Ammon's horn (tissue), 1 donor: ENCODE data around the gene CSNK1E.

Experiments used
- DNase-seq: peaks from one replicate; pipeline ENCODE4 v3.0.0-alpha.2; 2016; ENCODE audit warnings: low spot score

The CSNK1E gene

DNA sequence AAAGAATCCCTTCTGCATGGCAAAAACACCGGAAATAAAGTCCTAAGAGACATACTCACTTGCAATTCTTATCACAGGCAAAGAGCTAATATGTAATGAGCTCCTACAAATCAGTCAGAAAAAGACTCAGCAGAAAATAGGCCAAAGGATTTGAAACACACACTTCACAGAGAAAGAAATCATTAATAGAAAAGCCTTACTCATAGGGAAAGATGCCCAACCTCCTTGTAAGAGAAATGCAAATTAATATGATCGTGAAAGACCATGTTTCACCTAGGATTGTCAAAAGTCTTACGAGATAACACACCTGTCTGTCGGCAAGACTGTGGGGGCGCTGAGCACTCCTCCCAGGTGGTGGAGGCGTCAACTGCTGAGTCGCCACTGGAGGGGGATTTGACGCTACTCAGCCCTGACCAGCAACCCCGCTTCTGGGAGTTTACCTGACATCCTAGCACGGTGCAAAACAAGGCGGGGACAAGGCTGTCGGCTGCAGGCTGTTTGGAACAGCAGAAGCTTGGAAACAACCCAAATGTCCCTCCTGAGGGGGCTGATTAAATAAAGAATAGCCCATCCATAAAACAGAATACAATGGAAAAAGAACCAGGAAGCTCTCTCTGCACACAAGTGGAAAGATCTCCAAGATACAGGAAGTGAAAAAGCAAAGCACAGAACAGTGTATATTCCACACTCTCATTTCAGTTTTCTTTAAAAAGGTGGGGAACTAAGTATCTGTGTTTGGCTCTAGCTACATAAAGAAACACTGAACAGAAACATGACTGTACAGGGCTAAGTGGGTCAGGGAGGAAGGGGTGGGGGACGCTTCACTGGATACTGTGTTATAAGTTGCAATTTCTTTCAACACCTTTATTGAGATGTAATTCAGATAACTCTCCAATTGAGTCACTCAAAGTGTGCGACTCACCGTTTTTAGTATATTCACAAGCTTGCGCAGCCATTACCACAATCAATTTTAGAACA, 11.5 kb downstream of the CSNK1E start:
- DNase-seq, result no peak

DNA sequence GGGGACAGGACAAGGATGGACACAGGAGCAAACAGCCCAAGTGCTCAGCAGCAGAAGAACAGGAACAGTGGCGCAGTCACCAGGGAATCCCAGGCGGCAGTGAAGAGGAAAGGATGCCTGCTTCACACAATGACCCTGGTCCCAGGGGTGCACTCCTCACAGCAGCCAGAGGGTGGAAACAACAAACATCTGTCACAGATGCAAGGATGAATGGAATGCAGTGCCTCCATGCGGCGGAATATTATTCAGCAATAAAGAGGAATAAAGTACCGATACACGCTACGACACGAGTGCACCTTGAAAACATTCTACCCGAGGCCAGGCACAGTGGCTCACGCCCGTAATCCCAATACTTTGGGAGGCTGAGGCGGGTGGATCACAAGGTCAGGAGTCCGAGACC, 12.7 kb downstream of the CSNK1E start:
- DNase-seq, result no peak

DNA sequence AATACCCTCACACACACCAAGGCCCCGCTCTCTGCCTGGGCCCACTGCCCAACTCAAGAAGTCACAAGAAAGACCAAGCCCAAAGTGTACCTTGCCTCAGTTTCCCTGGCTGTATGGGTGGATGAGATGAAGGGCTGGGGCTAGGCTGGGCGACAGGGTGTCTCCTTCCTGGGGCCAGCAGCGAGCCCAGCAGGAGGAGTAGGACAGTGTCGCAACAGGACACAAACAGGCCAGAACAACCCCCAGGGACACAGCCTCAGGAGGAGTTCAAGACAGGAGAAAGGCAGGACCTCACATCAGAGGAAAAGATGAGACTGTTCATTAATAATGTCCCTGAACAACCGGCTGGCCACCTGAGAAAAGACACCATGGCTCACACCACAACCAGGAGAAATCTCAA, 13.3 kb downstream of the CSNK1E start:
- no peak for DNase-seq

DNA sequence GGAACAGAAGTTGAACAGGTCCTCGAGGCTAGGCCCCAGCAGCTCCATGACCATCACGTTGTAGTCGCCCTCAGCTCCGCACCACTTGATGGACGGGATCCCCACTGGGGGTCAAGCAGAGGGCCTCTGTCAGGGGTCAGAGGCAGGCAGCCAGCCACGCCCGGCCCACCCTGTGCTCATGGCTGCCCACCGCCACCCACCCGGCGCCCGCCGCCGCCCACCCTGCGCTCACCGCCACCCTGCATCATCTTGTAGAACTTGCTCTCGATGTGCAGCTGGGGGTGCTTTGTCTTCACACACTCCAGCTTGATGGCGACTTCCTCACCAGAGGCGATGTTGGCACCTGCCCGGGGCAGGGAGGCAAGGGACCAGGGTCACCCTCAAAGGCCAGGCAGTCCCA, 14.3 kb downstream of the CSNK1E start:
- no peak for DNase-seq

DNA sequence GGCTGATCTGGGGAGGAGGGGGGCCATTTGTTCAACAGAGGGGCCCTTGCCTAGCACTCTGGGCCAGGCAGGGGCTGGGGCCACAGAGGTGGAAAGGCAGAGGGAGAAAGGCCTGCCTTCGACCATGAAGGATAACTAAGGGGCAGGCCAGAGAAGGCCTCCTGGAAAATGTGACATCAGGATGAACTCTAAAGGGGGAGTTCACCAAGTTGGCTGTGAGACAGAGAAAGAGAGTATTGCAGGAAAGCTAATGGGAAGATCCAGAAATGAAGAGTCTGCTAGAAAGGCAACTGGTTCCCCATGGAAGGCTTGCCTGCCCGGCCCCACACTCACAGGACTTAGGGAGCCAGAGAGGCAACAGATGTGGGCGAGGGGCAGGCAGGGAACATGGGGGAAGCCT, 16.3 kb downstream of the CSNK1E start:
- DNase-seq, result no peak

DNA sequence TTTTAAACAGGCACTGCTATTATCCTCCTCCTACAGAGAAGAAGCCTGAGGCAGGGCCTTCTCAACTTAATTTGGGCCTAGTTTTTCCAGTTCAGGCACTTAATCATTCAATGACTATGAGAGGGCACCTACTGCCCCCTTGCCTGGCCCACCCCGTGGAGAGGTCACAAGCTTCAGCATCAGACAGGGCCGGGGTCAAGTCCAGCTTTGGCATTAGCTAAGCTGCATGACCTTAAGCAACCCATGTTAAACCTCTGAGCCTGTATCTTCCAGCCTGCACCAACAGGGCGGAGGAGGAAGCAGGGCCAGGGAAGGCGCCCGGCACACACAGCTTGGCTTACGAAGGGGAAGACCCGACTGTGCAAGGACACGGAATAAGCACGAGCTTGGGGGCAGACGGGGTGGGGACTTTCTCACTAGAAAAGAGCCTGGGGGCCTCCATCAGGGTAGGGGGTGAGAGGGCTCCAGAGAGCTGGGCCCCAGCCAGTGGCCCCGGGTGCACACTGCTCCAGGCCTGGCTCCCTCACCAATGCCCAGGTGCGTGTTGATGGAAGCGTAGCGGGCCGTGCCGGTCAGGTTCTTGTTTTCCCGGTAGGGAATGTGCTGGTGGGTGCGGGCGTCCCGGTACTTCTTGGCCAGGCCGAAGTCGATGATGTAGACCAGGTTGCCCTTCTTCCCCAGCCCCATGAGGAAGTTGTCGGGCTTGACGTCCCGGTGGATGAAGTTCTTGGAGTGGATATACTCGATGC, 16.9 kb downstream of the CSNK1E start:
- DNase-seq, result no peak

DNA sequence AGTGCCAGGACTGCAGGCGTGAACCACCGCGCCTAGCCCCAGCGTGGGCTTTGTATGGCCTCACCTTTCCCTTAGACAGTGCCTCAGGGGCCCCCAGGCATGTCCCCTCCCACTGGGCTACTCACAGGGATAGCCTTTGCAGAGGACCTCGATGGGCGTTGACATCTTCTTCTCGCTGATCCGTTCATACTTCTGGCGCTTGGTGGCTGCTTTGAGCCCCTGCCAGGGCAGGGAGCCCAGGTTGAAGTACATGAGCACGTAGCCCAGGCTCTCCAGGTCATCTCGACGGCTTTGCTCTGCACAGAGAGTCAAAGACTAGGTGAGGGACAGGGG, 17.5 kb downstream of the CSNK1E start:
- no peak for DNase-seq

DNA sequence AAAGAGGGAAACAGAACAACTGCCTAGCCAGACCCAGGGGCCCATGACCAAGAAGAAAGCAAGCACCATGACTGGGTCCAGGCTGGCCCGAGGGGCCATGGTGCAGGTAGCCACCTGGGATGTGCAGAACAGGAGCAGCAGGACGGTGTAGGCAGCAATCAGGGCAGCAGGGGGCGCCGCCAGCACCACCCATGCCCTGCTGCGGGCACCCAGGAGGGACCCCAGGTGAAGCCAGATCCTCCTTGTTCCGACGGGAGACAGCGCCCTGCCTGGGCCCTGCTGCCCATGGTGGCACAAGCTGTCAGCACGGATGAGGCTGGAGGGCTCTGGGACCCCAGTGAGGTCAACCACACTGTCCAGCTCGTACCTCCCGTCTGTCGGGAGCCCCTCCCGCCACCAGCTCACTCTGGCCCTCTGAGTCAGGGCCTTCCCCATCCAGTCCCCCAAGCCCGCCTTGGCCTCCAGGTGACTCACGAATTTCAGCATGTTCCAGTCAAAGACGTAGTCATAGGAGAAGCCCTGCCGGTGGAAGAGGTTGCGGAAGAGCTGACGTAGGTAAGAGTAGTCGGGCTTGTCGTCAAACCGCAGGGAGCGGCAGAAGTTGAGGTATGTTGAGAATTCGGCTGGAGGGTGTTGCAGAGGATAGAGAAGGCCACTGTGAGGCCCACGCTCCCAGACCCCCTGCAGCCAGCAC, 18.8 kb downstream of the CSNK1E start:
- no peak for DNase-seq

DNA sequence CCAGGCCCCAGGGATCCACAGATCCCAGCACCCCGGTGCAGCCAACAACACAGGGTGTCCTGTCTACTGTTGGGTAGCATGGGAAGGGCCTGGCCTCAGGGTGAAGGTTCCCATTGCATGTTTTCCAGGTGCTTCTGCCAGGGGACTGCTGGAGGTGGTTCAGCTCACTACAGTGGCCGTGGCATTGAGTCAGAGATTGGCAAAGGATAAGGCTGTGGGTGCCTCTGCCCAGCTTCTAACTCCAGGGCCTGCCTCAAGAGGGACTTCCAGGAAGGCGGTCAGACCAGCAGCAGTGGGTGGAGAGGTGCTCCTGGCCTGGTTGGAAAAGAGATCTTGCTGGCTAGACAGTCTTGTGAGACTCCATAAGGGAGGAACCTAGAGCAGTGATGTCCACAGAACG, 20.9 kb downstream of the CSNK1E start:
- no peak for DNase-seq

DNA sequence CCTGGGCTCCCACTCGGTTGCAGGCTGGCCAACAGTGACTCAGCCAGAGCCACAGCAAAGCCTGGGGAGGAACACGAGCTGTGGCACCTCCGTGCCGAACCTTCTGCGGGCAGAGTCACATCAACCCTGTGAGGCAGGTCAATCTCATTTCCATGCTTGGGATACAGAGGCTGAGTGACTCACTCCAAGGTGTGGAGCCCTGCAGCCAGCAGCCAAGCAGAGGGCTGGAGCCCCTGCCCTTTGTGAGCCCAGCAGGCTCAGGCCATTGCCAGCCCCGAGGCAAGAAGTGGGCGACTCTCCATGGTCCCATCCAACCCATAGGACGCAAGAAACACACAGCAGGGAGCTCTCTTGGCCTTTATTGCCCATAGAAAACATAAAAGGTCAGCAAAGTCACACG, 21.4 kb downstream of the CSNK1E start:
- no peak for DNase-seq

DNA sequence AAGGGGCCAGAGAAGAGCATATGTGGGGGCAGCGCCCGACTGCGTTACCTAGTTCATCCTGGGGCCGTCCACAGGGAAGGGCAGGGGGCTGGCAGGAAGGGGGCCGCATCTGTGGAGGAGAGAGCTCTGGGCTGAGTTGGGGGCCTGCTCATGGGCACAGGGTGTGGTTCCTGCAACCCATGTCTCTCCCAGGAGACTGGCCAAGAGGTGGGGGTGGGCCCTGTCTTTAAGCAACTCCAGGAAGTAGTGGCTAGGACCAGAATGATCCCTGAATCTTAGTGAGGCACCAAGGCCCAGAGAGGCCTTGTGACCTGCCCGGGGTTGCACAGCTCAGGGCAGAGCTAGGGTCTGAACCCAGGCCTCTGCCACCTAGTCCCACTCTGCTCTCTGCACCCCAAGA, 21.9 kb downstream of the CSNK1E start:
- DNase-seq, result no peak

DNA sequence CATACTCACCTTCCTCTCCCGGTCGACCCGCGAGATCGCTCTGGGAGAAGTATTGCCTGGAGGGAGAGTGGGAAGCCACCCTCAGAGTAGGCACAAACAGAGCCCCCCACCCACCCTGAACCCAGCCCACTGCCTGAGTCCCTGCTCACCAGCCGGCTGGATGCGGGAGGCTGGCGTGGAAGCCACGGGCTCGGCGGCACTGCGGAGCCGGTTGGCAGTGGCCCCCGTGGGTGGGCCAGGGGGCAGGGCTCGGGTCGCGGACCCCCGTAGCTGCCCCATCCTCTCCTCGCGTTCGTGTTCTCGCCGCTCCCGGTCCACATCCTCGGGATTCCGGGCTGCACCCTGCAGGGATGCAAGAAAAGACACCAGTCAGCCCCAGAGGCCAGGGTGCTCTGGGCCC, 23.0 kb downstream of the CSNK1E start:
- DNase-seq, result no peak

DNA sequence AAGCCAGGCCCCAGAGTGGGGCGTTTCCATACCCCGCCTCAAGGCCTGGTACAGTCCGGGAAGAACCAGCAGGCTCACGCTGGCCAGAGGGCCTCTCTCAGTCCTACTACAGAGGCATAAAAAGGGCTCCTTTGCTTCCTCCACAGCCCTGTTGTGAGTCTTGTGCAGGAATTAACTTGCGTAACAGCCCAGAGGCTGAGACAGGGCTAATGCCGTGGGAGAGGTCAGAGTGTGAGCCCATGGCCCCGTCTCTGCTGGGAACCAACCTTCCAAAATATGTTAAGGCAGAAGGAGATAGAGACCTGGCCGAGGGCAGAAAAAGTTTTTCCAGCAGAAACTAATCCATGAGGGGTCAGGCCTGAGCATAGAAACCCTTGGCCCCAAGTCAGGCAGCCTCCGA, 24.5 kb downstream of the CSNK1E start:
- no peak for DNase-seq

DNA sequence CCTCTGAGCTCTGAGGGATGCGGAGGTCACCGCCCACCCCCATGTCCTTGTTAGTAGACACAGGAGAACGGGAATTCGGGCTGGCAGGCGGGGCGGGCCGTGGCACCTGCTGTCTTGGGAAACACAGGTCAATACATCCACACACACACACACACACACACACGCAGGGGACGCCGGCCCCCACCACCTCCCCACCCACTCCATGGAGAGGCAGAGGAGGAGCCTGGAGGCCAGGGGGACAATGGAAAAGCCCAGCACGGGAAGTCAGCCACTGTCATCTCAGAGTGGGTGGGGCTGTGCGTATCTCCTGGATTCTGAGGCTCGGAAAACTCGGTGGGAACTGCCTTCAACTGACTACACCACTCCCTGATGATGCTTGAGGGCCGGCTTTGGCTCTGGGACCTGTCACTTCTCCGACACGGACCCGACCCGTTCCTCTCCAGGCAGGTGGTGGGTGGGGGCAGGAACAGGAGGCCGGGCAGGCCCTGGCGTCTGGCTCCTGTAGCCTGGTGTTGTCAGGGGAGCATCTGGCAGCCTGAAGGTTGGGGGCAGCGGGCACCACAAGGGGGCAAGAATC, 25.9 kb downstream of the CSNK1E start:
- DNase-seq, result no peak

DNA sequence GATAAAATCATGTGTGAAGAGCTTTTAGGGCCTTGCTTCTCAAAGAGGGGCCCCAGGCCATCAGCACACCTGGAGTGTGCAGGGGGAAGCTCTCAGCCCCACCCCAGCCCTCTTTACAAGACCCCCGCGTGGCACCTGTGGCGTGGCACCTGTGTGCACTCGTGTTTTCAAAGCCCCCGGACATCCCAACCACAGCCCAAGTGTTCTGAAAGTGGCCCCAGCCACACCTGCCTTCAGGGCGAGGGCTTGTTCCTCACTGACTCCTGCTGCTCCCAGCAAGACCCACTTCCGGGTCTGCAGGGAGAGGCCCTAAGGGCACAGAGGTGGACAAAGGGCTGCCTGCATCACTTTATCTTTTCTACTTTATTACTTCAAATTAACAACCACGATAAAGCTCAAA, 26.9 kb downstream of the CSNK1E start:
- no peak for DNase-seq

DNA sequence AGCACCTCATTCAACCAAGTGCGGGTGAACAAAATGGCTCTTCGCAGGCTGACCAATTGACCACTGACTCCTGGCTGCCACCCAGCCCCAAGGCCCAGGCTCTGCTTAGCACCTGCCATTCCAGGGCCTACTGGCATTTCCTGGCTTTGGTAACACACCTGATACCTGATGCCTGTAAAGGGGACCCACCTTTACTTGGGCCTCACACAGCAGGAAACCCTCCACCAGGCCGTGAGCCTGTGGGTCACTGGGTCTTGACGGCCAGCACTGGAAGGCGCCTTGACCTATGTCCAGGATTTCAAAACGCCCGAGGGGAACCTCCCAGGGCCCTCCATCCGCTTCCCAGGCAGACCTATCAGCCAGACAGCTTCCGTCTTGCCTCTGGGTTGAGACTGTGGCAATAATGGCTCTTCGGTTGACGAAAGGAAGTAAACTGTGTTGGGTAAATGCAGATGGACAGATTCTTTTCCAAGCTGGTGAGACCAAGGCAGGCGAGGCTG, 27.6 kb downstream of the CSNK1E start:
- DNase-seq, result no peak

DNA sequence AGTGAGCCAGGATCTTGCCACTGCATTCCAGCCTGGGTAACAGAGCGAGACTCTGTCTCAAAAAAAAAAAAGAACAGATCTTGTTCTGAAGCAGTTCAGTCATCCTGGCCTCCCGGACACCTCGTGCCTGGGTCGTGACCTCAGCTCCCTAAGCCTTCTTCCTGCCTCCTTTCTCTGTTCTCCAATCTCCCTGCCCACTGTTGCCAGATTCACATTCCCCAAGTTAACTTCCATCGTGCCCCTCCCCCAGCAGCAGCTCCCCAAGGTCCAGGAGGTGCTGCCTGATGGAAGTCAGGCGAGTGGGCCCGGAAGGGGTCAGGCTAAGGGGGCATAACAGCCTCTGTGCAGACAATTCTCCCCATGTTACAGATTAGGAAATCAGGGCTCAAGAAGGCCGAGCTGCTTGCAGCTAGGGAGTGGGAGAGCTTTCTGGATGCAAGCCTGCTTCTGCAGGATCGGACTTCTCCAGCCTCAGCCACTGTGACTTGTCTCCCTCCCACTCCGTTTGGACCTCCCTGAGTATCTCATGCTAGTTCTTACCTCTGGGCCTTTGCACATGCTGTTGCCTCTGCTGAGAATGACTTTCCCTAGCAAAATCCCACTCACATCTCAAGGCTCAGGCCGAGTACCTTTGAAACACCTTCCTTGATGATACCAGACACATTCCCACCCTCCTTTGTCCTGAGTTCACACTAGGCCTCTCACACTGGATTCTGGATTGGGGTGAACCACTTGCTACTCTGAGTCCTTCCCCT, 30.1 kb downstream of the CSNK1E start:
- no peak for DNase-seq

DNA sequence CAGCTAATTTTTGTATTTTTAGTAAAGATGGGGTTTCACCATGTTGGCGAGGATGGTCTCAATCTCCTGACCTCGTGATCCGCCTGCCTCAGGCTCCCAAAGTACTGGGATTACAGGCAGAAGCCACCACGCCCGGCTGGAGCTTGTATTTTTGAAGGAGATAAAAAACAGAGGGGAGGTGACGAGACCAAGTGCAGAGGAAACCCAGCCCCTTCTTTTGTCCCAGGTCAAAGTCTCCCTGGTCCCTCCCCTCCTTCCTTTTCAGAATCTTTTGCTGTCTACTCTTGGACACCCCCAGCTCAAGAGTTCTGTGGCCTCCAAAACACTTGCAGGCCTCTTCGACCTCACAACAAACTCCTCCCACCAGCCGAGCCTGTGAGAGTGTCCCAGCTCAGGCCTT, 32.2 kb downstream of the CSNK1E start:
- no peak for DNase-seq

DNA sequence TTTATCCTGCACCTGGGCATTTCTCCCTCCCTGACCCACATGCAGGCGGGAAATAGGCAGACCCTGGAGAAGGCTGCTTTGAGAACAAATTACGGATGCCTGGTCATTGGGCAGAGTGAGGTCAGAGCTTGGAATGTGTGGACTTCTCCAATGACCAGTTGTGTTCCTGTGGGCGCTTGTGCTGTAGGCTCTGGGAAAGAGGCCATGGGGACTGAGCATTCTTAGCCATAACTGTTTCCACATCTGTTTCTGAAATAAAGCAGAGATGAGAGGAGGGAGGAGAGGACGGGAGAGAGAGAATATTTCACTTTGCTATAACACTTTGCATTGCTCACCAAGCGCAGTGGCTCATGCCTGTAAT, 33.2 kb downstream of the CSNK1E start:
- no peak for DNase-seq

DNA sequence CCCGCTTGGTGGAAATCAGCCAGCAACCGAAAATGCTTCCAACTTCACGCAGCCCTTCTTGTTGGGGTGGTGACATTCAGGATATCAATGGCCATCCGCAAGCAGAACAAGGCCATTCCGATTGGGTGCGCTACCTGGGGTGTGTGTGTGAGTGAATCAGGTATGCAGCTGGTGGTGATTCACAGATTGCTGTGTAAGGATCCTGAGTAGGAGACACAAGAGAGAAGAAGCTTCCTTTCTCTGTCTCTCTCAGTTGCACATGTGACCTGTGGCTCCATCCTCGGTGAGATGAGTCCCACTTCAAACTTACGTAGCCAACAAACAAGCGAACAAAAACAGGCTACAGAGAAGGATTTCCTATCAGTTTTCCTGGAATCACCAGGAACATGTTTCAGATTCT, 34.8 kb downstream of the CSNK1E start:
- no peak for DNase-seq

DNA sequence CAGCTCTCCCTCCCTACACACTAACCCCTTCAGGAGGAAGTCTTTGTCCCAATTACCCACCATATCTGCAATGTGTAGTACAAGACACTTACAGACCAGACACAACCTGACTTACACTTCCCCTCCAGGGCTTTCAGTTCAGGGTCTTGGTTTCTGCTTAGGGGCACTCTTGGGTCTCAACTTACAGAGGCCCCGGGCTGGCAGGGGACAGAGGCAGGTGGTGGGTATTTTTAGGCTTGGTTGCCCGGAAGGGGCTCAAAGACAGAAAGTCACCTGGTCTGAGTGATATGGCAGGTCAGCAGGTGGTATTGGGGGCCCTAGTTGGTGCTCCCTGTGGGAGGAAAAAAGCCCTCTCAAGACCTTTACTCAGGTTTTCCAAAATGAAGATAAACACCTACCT, 41.1 kb downstream of the CSNK1E start:
- no peak for DNase-seq
